GM12874 (cell line): ENCODE data around the gene LARGE1.

Source experiments
- TF ChIP-seq, protein P1 (sequence below): IDR thresholded peaks from 2 replicates; pipeline ENCODE4 v1.5.1; 2011; ENCODE audit warnings: low read depth, mild to moderate bottlenecking, control low read depth, low read length, moderate library complexity; ENCODE audit not compliant: insufficient read depth

Gene LARGE1

DNA sequence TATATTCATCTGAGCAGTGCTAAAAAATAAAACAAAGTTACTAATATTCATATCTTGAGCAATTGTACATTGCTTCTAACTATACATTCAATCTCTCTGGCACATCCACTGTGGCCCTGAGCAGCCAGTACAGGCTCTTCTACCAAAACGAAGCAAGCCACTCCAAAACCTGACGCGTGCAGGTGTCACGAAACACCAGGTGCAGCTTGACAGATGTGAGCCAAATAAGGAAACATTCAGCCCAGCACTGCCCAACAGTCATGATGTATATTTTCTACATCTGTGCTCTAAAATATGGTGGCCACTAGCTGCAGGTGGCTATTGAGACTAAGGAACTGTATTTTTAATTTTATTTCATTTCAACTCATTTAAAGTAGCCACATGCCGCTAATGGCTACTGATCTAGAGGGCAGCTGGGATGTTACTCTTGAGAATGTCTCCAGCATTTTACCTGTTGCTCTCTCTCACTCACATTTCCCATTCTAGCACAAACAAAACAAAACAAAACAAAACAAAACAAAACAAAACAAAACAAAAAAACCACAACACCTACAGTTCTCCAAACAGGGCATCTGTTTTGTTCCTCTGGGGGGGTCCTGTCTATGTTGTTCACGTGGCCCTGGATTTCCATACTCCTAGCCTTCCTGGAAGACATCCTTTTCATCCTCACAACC is 77.7 kb downstream of the LARGE1 start:
- TF ChIP-seq, protein P1, sequence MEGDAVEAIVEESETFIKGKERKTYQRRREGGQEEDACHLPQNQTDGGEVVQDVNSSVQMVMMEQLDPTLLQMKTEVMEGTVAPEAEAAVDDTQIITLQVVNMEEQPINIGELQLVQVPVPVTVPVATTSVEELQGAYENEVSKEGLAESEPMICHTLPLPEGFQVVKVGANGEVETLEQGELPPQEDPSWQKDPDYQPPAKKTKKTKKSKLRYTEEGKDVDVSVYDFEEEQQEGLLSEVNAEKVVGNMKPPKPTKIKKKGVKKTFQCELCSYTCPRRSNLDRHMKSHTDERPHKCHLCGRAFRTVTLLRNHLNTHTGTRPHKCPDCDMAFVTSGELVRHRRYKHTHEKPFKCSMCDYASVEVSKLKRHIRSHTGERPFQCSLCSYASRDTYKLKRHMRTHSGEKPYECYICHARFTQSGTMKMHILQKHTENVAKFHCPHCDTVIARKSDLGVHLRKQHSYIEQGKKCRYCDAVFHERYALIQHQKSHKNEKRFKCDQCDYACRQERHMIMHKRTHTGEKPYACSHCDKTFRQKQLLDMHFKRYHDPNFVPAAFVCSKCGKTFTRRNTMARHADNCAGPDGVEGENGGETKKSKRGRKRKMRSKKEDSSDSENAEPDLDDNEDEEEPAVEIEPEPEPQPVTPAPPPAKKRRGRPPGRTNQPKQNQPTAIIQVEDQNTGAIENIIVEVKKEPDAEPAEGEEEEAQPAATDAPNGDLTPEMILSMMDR, result no peak

DNA sequence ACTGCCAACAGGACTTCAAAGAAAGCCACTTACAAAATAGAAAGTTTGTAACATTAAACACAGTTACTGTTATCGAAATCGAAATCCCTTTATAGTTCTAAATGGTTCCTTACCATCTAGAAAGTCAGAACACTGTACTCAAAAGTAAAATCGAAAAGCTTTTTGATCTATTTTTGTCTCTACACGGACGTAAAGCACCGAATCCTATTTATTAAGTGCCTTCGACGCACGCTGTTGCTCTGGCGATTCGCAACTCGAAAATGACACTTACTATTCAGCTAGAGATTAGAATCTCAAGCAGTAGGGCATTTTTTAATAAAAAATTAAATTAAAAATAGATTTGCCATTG is 78.3 kb downstream of the LARGE1 start:
- TF ChIP-seq, protein P1, result no peak

- TF ChIP-seq, protein P1, result no peak
Observed at GRCh38 chr22:33841281-33842005, 78.8 kb downstream of the LARGE1 start.

DNA sequence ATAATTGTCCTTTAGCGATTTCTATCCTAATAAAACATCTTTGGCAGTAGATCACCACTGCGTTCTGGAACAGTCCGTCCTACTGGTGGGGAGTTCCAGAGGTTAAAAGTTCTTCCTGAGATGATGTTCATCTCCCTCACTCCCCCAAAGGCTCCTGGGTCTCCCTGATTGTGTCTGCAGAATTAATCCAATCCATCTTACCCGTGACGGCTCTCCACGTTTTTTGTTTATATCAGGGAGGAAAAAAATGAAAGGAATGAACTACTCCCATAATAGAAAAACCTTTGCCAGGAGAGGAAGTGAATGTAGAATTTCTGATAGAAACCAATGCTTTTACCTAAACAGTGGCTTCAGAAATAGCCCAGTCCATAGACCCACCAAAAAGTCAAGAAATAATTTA is 81.6 kb downstream of the LARGE1 start:
- TF ChIP-seq, protein P1, result no peak

- TF ChIP-seq, protein P1, result no peak
Observed at GRCh38 chr22:33837826-33838225, 82.5 kb downstream of the LARGE1 start.

DNA sequence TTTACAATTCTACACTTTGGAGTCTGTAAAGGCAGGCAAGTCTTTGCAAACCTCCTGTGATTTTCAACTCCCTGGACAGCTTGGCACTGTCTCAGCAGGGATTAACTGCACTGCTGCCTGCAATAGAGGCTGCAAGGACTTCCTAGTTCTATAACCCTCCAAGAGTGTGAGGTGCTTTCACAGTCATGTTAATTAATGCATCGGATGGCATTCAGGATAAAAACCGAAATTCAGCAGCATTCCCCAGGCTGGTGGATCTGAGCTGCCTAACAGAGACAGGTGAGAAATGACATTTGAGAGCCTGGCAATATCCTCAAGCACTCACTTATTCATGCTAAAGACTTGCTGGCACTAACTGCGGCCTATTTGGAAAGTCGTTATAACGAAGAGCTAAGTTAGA is 85.0 kb downstream of the LARGE1 start:
- TF ChIP-seq, protein P1, result no peak

DNA sequence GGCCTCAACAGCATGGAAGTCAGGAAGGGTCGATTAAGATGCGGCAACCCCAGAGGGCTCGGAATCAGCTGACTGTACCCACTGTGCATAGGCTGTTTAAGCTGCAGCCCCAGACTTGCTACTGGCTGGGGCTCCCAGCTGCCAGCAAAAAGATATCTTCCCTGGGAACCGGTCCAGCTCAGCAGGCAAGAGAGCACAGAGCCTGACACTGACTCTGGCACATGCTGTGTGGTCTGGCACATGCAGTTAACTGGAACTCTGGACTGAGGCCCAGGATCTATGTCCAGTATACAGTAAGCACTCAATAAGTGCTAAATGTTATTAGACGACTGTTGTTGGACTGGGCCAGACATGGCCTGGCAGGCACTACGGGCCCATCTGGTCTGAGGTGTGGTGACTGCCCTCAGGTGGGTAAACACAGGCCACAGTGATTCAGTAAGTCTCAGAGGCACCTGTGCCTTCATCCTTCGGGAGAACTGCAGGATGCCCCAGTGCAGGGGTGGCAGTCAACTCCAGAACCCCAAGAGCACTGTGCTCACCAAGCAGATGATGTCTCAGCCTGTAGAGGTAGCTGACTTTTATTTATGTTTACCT is 87.6 kb downstream of the LARGE1 start:
- TF ChIP-seq, protein P1, result no peak
